Fibroblast of villous mesenchyme (primary cell): Measurements from ENCODE around the gene OR5B17. TPM values are rescaled to one million over a fixed set of nuclear protein-coding genes. Genes with fewer than 3 reads are reported as not detected.
"Not testable (repeated sequence)": the region's sequence is repeated elsewhere in the genome, so short reads cannot be mapped to it uniquely, and the experiment has no call there.

Source experiments
- DNase-seq: peaks from one replicate; pipeline ENCODE4 v3.0.0-alpha.2; 2010; ENCODE audit warnings: low read depth
- H3K4me3 ChIP-seq: 2 replicates; pipeline ENCODE4 v1.5.1; 2011; ENCODE audit warnings: low read depth, mild to moderate bottlenecking, low read length
- total RNA-seq: library from RNA; depleted of rRNA; stranded (reverse); fragments of >200 nt; gene quantifications from 2 replicates; pipeline ENCODE4 v1.2.3, GENCODE V29; 2012
- TF ChIP-seq, protein P1 (sequence below): IDR thresholded peaks from 2 replicates; pipeline ENCODE4 v1.5.1; 2012; ENCODE audit warnings: low read depth, mild to moderate bottlenecking, low read length; ENCODE audit not compliant: insufficient read depth

The OR5B17 gene
- not detected in 2 replicates for total RNA-seq

DNA sequence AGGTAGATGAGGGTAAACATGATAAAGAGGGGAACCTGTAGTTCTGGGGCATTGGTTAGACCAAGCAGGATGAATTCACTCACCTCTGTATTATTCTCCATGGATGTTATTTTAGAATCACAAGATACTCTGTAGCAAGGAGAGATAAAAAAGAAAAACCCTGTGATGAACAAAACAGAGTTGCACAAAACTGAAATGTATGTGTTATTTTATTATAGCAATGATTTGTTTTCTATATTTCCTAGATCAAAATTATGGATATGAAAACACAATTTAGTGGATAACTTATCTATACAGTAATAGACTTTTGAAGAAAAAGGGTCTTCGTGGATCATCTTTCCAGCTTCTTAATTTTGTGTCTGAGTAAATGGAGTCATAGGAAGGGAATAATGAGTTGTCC is at the start of gene OR5B17:
Gene OR5B17, minus strand, starts transcription at position 101 of the 400 bp plus-strand sequence. Its CDS starts 0 bp downstream, at position 101.
- TF ChIP-seq, protein P1, sequence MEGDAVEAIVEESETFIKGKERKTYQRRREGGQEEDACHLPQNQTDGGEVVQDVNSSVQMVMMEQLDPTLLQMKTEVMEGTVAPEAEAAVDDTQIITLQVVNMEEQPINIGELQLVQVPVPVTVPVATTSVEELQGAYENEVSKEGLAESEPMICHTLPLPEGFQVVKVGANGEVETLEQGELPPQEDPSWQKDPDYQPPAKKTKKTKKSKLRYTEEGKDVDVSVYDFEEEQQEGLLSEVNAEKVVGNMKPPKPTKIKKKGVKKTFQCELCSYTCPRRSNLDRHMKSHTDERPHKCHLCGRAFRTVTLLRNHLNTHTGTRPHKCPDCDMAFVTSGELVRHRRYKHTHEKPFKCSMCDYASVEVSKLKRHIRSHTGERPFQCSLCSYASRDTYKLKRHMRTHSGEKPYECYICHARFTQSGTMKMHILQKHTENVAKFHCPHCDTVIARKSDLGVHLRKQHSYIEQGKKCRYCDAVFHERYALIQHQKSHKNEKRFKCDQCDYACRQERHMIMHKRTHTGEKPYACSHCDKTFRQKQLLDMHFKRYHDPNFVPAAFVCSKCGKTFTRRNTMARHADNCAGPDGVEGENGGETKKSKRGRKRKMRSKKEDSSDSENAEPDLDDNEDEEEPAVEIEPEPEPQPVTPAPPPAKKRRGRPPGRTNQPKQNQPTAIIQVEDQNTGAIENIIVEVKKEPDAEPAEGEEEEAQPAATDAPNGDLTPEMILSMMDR: no peak
- no peak within 1 kb of the TSS for H3K4me3 ChIP-seq
- no peak for DNase-seq

DNA sequence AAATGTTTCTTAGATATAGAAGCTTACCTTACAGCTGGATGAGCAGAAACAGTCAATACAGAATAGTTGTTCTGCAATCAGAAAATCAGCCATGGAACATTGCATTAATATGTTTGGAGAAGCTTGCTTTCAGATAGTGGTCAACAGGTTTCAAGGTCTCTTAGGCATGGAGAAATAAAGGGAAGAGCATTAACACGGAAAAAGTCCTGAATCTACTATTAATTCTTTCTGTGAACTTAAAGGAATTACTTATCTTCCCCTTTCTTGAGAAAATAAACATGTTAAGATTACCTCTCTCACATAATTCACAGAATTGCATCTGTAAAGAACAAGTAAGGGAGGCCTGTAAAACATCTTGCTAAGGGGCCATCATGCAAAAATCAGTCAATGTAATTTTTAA is 47.9 kb upstream of the OR5B17 start, which contains the start of gene OR5B3:
Gene OR5B3, minus strand, starts transcription at position 101 of the 400 bp plus-strand sequence. CDS start 3,465 bp downstream, outside the sequence.
- no peak within 1 kb of the TSS for H3K4me3 ChIP-seq
- TF ChIP-seq, protein P1: no peak
- no peak for DNase-seq

DNA sequence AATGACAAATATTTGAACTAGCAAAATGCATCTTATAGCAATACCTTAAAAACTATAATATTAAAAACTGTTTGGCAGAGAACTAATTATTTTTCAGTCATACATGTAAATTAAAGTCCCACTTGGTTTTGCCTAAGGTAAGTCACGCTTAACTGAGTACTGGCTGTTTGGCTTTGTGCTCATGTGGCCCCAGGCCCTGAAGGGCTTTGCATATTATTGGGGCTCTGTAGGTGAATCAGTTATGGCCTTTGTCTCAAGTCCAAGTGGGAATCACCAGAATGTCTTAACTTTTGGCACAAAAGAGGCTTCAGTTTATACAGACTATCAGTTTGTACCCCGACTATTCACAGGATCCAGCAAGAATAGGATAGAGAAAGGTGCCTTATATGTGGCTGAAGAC is 40.8 kb upstream of the OR5B17 start:
- not testable (repeated sequence) for H3K4me3 ChIP-seq

DNA sequence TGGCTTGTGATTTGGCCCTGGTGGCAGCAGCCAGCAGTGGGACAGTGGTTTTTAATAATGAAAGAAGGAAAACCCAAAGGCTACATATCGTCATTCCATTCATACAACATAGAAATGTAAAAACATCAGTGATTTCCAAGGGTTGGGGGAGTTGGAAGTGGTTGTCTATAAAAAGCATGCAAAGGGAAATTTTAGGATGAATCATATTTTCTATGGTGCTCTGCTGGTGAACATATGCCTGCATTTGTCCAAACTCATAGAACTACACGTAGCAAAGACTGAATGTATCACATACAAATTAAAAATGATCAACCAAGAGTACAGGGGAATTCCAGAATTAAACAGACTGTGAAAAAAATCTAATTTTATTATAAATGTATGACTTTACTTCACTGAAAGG is 36.7 kb upstream of the OR5B17 start:
- TF ChIP-seq, protein P1: no peak
- no peak for DNase-seq
- no peak overlapping the region for H3K4me3 ChIP-seq

More for the DNA sequence above, 40.8 kb upstream of the OR5B17 start:
- DNase-seq: not testable (repeated sequence)

DNA sequence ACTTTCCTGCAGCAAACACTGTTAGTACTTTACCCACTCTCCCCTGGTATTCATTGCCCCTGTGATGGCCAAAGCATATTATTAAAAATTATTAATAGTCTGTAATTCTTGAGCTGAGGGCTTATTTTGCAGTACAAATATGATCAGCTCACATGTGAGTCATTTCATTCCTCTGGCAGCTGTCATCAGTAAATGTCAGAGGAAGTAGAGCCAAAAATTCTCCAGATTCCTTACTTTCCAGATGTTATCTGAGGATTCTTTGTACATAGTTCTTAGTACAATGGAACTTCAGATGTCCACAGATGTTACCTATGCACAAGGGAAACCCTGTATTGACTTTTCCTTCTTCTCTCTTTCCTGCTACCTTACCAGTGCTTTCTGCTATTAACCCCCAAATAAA is 35.3 kb upstream of the OR5B17 start:
- TF ChIP-seq, protein P1: no peak
- DNase-seq: peak; percentile 48
- H3K4me3 ChIP-seq: no peak overlapping the region

DNA sequence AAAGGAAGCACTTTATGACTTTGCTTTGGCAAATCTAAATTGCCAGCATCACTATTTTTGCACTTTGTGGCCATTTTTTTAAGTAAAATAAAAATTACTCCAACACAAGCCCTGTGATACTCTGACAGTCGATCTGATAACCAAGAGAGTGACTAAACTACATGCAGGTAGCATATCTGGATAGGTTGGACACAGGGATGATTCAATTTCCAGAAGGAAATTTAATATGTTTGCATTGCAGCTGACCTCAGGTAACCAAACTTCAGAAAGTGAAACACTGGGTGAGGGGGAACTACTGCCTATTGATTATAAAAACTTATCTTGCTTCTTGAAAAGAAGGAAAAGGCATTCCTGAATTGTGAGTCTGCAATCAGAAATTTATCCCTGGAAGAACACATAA is 33.9 kb upstream of the OR5B17 start:
- H3K4me3 ChIP-seq: no peak overlapping the region
- TF ChIP-seq, protein P1: no peak
- DNase-seq: no peak

DNA sequence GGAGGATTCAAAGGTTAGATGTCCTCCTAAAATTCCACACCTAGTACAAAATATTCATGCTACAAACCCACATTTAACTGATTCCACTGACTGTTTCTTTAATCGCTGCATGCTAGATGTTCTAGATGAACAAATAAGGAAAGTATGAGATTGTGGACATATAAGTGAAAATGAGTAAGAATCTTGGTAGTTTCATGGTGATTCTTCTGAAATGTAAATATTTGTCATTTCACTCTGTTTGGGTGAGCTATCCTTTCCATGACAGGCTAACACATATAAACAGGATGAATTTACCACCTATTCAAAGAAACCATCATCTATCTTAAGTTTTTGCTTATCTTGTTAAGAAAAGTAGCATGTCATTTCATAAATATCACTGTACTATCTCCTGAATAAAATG is 33.0 kb upstream of the OR5B17 start:
- DNase-seq: peak; percentile 28
- H3K4me3 ChIP-seq: no peak overlapping the region
- TF ChIP-seq, protein P1: no peak
